H1 (cell line): Measurements from ENCODE around the gene EVI2B.

Source experiments
- EGR1 ChIP-seq: IDR thresholded peaks from 2 replicates; pipeline ENCODE4 v1.6.1; 2011; ENCODE audit warnings: low read depth, low read length, borderline replicate concordance
- GABPA ChIP-seq: IDR thresholded peaks from 2 replicates; pipeline ENCODE4 v1.6.1; 2011; ENCODE audit warnings: mild to moderate bottlenecking, low read length, moderate library complexity, borderline replicate concordance; ENCODE audit not compliant: insufficient read depth

GRCh38 chr17:31299624-31300023 is 14.2 kb downstream of the EVI2B start:
- no peak for TF ChIP-seq GABPA
- no peak for TF ChIP-seq EGR1
